HG03565 (cell line): ENCODE measurements around the gene COL12A1.

Source experiments
- ATAC-seq: cut with Tn5 transposase; IDR thresholded peaks from one replicate; pipeline ENCODE4 v1.9.1; 2021; ENCODE audit warnings: mild to moderate bottlenecking, moderate library complexity; ENCODE audit not compliant: unreplicated experiment

COL12A1 gene

GRCh38 chr6:75145976-75146375 lies 59.9 kb downstream of the COL12A1 start:
- no peak for ATAC-seq

DNA sequence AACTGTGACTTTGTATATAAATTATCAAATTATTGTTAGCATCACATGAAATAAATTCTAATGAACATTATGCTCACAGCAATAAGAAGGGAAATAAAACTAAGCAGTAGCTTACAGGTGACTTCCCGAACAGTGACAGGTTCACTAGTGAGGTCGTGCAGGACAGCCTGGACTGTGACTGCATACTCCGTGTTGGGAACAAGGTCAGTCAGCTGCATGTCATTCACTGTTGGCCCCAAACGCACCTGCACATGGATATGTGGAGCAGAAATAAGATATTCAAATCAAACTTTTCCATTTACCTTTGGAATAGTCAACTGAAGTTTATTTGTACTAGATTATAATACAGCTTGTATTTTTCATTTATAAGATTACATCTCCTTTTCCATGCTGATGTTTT lies 60.6 kb downstream of the COL12A1 start:
- no peak for ATAC-seq

- no peak for ATAC-seq
Observed at GRCh38 chr6:75144386-75144785, 61.5 kb downstream of the COL12A1 start.

DNA sequence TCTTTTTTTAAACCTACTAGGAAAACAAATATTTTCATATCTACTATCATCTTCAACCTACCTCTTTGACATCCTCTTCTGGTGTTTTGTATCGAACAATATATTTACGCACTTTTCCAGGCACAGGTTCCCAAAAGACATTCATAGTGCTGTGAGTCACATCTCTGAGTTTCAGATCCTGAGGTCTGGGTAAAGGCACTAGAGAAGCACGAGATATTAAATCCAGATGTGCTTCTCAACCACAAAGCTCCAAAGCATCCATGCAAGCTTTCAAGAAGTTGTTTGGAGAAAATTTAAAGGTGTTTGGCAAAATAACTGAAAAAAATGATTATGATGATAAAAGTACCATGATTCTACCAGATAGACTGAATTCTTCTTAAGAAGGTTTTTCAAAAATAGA lies 62.7 kb downstream of the COL12A1 start:
- ATAC-seq = no peak

GRCh38 chr6:75142721-75143120 lies 63.1 kb downstream of the COL12A1 start:
- no peak for ATAC-seq

- no peak for ATAC-seq
Observed at GRCh38 chr6:75135876-75136275, 70.0 kb downstream of the COL12A1 start.

GRCh38 chr6:75135450-75135849 lies 70.4 kb downstream of the COL12A1 start:
- no peak for ATAC-seq

GRCh38 chr6:75130784-75131183 lies 75.1 kb downstream of the COL12A1 start:
- ATAC-seq = no peak

- no peak for ATAC-seq
Observed at GRCh38 chr6:75128878-75129570, 76.8 kb downstream of the COL12A1 start.

GRCh38 chr6:75126518-75126917 lies 79.3 kb downstream of the COL12A1 start:
- no peak for ATAC-seq

DNA sequence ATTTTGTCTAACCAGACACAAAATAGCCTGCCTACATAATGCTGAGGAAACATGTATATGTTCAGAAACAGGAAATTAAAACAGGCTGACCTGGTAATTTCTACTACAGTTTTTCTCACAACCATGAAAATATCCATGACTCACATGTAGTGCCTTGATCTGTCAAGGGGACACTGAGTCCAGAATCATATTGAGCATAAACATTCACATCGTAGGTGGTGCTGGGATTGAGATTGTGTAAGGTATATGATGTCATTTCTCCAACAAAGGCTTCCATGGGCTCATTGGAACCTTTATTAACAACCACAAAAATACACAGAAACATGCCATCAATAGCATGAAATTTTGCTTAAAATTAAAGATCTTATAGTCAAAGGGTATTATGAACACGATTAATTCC lies 80.9 kb downstream of the COL12A1 start:
- ATAC-seq = no peak

- no peak for ATAC-seq
Observed at GRCh38 chr6:75124085-75124484, 81.8 kb downstream of the COL12A1 start.

- no peak for ATAC-seq
Observed at GRCh38 chr6:75118925-75119515, 86.8 kb downstream of the COL12A1 start.

DNA sequence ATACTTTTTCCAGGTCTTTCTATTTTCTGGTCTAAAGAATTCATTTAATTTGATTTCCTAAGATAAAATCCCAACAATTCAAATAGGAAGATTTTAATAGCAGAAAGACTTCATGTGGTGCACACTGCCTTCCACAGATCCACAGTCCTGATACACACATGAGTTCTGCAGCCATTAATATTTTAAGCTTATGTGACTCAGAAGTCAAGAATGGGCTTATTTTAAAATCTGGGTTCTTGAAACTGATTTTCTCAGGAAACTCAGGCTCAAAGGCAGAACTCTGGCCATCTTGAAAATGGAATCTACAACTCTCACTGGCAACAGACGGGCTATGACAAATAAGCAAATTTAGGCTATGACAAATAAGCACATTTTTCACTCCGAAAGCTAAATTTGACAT lies 88.2 kb downstream of the COL12A1 start:
- no peak for ATAC-seq

DNA sequence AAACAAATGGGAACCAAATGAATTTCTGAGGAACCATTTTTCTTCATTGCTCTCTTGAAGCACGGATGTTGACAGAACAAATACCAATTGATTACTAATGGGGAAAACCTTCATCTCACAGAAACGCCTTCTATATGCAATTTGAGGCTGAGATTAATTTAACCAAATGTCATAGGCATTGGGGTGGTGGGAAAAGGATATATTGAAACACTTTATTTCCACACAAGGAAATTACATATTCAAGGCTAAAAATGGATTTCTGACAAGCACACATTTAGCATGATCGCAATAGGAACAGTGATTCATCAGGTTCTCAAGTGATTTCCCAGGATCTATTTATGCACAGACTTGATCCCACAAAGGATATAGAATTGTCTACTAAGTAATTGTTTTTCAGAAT lies 88.9 kb downstream of the COL12A1 start:
- ATAC-seq = no peak

DNA sequence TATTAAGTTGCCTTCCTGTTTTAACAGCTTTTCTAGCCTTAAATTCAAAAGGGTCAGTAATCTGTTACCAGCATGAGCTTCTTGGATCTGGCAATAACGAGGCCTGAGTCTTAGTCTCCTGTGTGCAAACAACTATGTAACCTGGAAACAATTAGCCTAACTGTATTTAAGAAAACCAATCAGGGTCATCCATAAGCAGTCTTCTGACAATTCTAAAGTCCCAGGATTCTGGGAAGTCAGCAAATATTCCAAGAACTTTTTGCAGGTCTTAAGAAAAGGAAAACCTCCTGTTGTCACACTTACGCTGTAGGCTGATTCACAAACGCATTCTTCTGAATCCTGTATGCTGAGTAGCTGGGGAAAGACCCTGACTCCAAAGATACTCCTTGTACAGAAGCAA lies 90.4 kb downstream of the COL12A1 start:
- ATAC-seq = no peak

DNA sequence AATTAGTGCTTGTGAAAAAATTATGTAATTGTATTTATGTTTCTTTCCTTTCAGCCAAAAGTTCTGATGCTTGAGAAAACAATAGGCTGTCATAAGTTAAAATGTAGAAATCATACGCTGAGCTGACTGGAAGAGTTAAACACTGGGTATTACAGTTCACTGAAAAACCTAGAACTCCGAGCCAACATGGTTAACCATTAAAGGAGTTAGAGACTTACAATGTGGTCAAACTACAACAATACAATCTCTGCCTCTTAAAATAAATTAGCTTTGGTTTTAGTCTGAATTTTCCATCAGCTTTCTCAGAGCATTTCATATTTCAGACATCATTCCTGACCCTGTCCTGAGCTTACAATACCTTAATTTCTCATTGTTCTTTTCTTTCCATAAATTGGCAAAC lies 91.0 kb downstream of the COL12A1 start:
- ATAC-seq = no peak

DNA sequence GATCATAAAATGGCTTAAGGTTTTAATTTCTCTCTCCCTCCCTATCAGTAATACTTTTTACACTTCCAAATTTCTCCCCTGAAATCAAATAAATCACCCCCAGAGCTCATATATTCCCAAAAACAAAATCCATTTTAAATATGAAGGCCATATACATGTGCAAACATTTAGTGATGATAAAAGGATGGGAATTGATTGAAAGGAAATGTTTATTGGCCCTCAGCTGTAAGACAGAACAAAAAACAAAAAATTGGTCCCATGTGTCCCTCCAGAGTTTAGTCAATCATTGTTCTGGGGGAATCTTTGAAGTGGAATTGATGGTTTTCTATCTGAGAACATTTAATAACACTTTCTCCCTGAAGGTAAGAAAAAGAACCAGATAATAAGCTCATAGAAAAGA lies 91.7 kb downstream of the COL12A1 start:
- ATAC-seq = no peak

GRCh38 chr6:75113446-75113845 lies 92.4 kb downstream of the COL12A1 start:
- ATAC-seq = no peak

DNA sequence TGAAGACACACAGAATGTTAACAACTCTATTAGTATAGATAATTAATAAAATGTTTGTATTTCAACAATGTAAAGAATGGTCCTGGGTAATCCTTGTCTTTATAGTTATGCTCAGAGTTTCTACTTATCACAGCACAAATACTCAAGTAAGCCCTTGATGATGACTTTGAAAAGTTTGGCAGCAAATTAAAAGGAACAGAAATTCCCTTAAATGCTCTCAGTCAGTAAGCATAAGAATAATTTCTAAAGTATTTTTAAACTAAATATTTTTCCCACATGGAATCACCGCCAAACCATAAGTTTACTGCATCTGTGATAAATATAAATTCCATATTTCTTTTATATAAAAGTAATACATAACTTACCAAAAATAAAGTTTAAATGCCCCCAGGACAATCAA lies 96.1 kb downstream of the COL12A1 start:
- ATAC-seq = no peak

GRCh38 chr6:75109022-75109421 lies 96.8 kb downstream of the COL12A1 start:
- ATAC-seq = no peak

GRCh38 chr6:75108333-75108974 lies 97.4 kb downstream of the COL12A1 start:
- ATAC-seq = no peak
